Endothelial cell of hepatic sinusoid (primary cell): Measurements from ENCODE around the gene ATG7.
"Not testable (repeated sequence)": the region's sequence is repeated elsewhere in the genome, so short reads cannot be mapped to it uniquely, and the experiment has no call there.

ENCODE experiments used
- in situ Hi-C: cut with HindIII; loops from 2 replicates; pipeline ENCODE4 v1.10.0; 2017; ENCODE audit warnings: low sequenced_read_pairs

ATG7 gene

DNA sequence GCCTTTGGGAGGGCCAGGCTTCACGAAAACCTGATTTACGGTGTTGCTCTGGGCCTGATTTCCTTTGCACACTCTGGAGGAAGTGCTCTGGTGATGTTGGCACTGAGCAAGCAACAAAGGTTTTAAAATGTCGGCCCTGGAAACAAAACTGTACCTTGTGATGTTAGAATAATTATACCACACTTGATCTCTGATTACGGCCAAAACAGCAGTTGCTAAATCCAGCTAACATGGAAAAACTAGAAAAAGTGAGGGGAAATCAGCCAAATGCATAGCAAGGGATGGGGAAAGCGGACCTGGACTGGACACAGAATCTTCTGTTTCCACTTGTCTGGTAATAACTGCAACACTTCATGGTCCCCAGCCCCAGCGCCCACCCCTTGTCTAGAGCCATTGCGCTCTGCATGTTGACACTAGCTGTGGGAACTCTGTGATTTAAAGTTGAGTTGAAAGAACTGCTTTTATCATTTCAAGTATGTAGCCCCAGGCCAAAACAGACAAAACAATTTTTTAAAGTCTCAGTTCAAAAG, 251.4 kb downstream of the ATG7 start:
- in situ Hi-C loops: loop anchor here (5.0 kb wide), 1 partner anchor 91 kb away; no protein-coding TSS in a partner anchor

DNA sequence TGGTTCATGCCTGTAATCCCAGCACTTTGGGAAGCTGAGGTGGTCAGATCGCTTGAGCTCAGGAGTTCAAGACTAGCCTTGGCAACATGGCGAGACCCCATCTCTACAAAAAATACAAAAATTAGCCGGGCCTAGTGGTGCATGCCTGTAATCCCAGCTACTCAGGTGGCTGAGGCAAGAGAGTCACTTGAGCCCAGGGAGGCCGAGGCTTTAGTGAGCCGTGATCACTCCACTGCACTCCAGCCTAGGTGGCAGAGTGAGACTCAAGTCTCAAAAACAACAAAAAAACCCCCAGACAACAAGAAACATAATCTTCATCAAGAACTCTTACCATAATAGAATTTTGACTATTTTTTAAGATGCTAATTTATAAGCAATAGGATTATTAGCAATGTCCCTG, 253.9 kb downstream of the ATG7 start:
- in situ Hi-C loops: not testable (repeated sequence)

GRCh38 chr3:11529281-11529680, 257.1 kb downstream of the ATG7 start:
- in situ Hi-C loops: no loop called here

- in situ Hi-C loops: no loop called here
These were observed 258.0 kb downstream of the ATG7 start for GRCh38 chr3:11530153-11530721.

- in situ Hi-C loops: no loop called here
These were observed 260.8 kb downstream of the ATG7 start for GRCh38 chr3:11532931-11533391.

DNA sequence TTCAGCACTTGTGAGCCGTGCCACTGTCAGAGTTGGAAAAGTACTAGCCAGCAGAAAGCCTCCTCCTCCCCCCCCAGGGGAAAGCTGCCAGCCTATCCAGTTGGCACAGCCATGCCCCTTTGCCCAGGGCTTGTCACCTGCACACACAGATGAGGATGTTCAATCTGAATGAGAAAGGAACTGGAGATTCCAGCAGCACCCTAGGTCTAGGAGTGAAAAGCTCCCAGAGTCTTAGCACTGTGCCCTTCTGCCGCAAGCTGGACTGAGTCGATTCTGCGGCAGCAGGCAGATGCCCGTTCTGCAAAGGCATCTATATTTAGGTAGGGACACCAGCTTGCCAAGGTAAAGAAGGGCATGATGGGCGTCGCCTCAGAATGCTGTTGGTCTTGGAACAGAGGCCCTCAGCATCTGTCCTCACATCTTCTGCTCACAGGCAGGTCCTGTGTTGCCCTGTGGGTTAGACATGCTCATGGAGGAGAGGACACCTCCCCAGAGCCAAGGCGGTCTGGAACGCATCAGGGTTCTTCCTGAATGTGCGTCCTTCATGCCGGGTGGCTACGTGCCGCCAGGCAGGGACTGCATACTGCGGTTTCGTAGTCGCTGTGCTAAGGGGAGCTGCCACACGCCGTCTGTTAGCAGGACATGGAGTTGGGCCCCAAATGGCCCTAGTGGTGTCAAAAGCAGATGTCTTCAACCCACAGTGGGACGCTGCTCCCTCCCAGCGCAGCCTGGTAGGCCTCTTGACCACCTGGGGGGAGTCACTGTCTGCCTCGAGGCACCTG, 262.0 kb downstream of the ATG7 start:
- in situ Hi-C loops: no loop called here

- in situ Hi-C loops: no loop called here
These were observed 262.6 kb downstream of the ATG7 start for GRCh38 chr3:11534793-11535101.

DNA sequence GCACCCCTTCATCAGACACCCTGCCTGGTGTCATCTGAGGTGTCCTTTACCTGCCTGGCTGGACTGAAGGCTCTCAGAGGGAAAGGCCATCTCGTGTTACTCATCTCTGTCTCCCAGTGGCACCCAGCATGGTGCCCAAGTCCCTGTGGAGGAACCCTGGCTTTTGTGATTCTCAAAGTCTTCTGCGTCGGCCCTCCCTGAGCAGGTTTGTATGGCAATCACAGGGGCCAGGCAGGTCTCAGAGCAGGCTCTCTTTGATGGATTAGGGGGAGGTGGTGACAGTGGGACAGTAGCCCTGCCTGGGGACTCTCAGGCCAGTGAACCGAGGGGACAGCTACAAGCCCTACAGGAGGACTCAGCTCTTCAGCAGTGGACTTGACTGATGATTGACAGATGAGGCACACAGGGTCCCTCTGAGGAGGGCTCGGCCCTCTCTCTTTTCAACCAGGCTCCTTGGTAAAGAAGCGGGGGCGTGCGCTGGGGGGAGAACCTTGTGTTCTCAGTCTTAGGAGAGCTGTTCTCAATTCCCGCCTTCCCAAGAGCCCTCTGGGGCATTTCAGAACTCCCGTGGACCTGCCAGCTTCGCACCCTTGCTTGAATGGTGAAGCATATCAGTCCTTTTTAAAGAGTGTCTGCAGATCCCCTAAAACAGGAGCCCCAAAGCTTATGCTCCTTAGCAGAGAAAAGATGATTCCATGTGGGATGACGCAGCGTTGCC, 263.2 kb downstream of the ATG7 start:
- in situ Hi-C loops: no loop called here

- in situ Hi-C loops: no loop called here
These were observed 264.1 kb downstream of the ATG7 start for GRCh38 chr3:11536132-11536935.

DNA sequence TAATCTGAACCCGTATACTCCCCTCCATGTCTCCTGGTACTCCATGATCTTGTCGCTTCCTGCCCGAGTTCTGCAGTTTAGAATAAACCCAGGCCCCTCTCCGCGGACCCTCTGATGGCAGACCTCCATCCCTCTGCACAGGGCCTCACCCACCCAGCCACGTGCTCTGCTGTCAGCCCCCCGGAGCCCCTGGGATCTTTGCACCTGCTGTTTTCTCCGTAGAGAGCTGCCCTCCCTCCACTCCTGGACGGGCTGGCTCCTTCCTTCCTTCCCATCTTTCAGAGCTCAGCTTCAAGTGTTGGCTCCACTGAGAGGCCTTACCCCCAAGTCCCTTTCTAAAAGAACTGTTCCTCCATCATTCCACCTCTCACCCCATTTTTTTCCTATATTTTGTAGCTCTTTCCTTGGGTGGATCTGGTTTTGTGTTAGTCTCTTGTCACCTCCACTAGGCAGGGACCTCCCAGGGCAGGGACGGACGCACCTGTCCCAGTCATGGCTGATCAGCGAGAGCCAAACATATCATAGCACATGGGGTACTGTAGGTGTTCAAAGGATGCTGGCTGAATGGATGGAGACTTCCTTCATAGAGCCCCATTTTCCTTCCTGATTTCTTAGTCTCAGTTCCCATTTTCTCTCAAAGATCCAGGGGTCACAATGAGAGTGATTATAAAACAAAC, 264.9 kb downstream of the ATG7 start:
- in situ Hi-C loops: no loop called here

DNA sequence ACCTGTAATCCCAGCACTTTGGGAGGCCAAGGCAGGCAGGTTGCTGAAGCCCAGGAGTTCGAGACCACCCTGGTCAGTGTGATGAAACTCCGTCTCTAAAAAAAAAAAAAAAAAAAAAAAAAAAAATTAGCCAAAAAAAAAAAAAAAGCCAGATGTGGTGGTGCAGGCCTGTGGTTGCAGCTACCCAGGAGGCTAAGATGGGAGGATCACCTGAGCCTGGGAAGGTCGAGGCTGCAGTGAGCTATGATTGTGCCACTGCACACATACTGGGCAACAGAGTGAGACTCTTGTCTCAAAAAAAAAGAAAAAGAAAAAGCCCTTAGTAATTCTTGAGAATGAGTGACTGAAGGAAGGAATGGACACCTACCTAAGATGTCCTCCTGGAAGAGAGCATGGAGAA, 266.4 kb downstream of the ATG7 start:
- in situ Hi-C loops: no loop called here

- in situ Hi-C loops: no loop called here
These were observed 267.0 kb downstream of the ATG7 start for GRCh38 chr3:11539218-11539617.

DNA sequence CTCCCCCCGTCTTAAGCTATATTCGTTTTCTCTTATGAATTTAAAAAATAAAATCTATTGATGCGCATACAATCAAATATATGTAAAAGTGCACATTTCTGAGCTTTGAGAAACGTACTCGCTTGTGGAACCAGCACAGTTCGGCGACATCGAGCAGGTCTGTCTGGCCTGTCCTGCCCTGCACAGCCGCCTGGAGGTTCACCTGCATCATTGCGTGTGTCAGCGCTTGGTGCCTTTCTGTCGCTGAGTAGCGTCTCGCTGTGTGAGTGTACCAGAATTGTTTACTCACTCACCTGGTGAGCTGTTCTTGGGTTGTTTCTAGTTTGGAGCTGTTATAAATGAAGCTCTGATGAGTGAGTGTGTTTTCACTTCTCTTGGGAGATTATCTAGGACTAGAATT, 267.5 kb downstream of the ATG7 start:
- in situ Hi-C loops: no loop called here

DNA sequence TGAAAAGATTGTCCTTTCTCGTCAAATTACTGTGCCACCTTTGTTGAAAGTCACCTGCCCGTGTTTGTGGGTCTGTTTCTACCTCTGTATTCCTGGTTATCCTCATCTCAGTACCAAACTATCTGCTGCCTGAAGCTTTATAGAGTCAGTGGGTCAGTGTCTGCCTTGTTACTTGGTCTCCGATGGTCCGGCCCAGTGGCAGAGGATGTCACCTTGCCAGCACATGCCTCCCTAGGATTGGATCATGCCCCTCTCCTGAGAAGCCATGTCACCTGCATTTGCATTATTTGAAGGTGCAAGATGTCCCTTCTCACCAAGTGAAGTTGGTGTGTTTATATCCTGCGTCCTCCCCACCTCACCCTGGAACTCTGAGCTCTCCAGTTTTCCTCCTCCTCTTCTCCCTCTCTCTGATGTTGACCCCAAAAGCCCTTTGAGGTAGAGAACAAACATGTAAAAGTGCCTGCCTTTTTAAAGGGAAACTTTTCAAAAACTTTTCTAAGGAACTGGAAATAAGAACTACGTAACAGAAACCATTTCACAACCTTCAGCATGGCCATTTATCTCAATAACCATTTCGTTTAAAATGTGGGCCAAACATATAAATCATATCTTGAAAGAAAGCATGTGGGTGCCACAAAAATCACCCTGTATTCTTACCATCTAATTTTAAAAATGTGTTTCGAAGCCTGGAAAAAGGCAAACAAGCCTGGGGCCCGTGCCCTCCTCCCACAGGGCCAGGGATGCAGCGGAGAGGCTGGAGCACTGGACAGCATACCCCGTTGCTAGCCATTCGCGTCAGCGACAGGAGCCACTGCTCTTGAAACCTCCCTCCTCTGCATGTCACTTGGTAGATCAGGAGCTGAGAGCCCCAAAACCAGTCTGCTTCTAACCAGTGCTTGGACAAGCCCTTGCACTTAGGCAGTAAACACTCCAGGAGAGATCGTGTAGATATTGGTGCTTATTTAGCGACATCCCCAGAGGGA, 269.4 kb downstream of the ATG7 start:
- in situ Hi-C loops: no loop called here

- in situ Hi-C loops: no loop called here
These were observed 270.4 kb downstream of the ATG7 start for GRCh38 chr3:11542551-11542950.

GRCh38 chr3:11543141-11543947, 271.1 kb downstream of the ATG7 start:
- in situ Hi-C loops: no loop called here

- in situ Hi-C loops: no loop called here
These were observed 271.8 kb downstream of the ATG7 start for GRCh38 chr3:11543948-11544387.

- in situ Hi-C loops: no loop called here
These were observed 272.4 kb downstream of the ATG7 start for GRCh38 chr3:11544412-11545181.
